Subcutaneous adipose tissue (tissue), 4 donors: ENCODE results near the gene PTEN. TPM values are rescaled to one million over a fixed set of nuclear protein-coding genes. Genes with fewer than 3 reads are reported as not detected.

Source experiments
- total RNA-seq, 4 donors: library from RNA; depleted of rRNA; stranded (reverse); fragments of >200 nt; gene quantifications; one replicate each; pipeline ENCODE4 v1.1.0, GENCODE V29; 2016
- TF ChIP-seq, protein P1 (sequence below): fragments of 450-650 bp; IDR thresholded peaks from one replicate; pipeline ENCODE4 v1.5.1; 2016; ENCODE audit warnings: low read depth, mild to moderate bottlenecking, control low read depth, antibody characterized with exemption, moderate library complexity

PTEN gene
- total RNA-seq, 4 donors from 2014 or later = 185 to 932 (median 239) TPM

DNA sequence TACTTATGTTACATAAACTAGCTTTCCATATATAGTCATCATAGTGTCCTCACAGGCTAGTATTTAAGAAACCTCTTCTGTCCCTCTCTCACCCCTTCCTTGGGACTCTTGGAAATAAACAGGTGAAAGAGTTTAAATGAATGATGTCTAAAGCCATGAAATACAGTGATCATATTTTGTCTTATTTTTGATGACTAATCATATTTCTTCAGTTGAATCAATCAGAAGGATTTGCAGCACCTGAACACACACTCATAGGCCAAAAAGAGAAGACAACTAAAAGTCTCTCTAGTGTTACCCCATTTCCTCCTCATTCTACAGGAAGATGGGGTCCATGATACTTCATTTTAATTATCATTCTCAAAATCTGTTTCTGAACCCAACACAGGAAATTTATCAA is 36.8 kb upstream of the PTEN start:
- TF ChIP-seq, protein P1, sequence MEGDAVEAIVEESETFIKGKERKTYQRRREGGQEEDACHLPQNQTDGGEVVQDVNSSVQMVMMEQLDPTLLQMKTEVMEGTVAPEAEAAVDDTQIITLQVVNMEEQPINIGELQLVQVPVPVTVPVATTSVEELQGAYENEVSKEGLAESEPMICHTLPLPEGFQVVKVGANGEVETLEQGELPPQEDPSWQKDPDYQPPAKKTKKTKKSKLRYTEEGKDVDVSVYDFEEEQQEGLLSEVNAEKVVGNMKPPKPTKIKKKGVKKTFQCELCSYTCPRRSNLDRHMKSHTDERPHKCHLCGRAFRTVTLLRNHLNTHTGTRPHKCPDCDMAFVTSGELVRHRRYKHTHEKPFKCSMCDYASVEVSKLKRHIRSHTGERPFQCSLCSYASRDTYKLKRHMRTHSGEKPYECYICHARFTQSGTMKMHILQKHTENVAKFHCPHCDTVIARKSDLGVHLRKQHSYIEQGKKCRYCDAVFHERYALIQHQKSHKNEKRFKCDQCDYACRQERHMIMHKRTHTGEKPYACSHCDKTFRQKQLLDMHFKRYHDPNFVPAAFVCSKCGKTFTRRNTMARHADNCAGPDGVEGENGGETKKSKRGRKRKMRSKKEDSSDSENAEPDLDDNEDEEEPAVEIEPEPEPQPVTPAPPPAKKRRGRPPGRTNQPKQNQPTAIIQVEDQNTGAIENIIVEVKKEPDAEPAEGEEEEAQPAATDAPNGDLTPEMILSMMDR = no peak

DNA sequence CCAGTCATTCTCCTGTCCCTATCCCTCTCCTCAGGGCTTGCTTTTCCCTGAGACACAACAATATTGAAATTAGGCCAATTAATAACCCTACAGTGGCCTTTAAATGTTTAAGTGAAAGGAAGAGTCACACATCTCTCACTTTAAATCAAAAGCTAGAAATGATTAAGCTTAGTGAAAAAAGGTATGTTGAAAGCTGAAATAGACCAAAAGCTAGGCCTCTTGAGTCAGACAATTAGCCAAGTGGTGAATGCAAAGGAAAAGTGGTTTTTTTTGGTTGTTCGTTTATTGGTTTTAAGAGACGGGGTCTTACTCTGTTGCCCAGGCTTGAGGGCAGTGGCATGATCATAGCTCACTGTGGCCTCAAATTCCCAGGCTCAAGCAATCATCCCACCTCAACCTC is 35.7 kb upstream of the PTEN start:
- TF ChIP-seq, protein P1 = no peak

DNA sequence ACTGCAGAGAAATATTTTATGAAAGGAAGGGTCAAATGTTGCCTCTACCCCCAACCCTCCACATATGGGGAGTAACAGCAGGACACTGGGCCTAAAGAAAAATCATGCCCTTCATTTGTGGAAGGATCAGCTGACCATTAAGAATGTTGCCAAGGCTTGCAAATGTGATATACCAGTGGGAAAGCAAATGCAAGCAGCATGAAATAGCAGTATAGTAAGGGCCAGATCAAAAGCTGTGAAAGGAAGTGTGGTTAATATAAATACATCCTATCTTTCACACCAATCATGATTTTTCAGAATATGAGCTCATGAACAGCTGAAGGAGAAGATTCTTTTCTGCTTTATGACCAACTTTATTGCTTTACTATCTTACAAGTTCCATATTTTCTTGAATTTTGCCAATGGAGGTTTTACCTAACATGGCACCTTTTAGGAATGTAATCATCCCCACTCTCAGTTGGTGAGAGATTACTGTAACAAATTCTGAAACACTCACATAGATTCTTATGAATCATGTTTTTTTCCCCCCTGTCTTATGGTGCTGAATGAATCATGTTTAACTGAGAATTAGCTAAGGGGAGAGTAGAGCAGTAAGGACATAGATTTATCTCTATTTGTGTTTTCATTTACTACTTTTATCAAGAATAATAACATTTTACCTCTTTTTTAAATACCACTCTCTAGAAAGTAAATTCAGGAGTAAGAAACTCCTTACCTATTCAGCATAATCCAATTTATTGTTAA is 33.3 kb upstream of the PTEN start:
- TF ChIP-seq, protein P1 = no peak

DNA sequence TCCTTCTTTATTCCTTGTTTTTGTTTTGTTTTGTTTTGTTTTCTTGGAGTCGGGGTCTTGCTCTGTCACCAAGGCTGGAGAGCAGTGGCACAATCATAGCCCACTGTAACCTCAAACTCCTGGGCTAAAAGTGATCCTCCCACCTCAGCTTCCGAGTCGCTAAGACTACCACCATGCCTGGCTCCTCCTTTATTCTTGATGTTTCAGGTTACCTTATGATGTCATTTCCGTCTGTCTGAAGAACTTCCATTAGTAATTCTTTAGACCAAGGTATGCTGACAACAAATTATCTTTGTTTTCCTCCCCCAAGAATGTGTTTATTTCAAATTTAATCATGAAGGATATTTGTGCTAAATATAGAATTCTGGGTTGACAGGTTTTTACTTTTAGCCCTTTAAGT is 27.3 kb upstream of the PTEN start:
- TF ChIP-seq, protein P1 = no peak

DNA sequence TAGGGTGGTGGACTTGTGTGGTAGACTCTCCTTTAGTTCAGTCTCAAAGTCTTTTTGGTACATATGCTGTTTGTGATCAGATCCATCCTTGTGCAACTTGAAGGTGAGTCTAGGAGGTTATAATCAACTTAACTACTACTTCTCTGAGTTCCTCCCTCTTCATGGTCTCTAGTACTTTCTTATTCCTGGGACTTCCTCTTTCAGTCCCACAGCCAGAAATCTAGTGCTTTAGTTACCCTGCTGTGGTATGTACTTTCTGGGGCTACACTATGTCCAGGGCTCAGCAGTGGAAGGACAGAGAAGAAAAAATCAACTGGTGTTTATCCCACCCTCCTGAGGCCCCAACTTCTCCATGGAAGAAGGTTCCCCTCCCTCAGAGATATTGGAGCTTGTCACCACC is 26.0 kb upstream of the PTEN start:
- TF ChIP-seq, protein P1 = no peak

DNA sequence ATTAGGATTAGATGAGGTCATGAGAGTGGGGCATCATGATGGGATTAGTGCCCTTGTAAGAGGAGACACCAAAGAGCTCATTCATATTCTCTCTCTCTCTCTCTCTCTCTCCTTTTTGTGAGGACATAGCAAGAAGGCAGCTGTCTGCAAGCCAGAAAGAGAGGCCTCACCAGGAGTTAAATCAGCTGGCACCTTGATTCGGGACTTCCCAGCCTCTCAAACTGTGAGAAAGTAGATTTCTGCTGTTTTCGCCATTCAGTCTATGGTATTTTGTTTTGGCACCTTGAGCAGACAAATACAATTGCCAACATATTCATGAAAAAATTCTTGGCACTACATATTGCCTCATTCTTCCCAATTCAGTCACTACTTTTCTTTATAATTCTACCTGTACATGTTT is 24.8 kb upstream of the PTEN start:
- TF ChIP-seq, protein P1 = no peak

DNA sequence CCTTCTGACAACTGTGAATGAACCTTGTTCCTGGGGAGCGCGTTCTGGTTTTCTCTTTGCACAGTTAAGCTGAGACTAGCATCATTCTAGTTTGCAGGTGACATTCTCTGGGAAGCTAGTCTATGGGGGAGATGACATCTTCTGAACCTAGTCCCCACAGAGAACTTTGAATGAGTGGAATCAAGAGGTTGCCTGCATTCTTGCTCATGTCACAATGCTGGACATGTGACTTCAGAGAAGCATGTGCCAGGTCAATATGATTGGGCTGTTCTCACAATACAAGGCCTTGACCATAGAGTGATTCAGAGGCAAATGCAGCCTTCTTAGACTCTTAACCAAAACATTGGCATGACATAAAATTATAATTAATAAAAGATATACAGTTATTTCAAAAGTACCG is 22.2 kb upstream of the PTEN start:
- TF ChIP-seq, protein P1 = no peak
